Hindlimb muscle (tissue), 1 donor: Measurements from ENCODE around the gene UGT1A4. TPM values are rescaled to one million over a fixed set of nuclear protein-coding genes. Genes with fewer than 3 reads are reported as not detected.

Experiments used
- DNase-seq: peaks from one replicate; pipeline ENCODE4 v3.0.0-alpha.2; 2013
- polyA plus RNA-seq: library from polyadenylated mRNA; unstranded; fragments of 120-200 nt; gene quantifications from one replicate; pipeline ENCODE4 v1.2.1, GENCODE V29; 2013; ENCODE audit not compliant: insufficient read length

The UGT1A4 gene
- polyA plus RNA-seq, 1 donor = not detected

DNA sequence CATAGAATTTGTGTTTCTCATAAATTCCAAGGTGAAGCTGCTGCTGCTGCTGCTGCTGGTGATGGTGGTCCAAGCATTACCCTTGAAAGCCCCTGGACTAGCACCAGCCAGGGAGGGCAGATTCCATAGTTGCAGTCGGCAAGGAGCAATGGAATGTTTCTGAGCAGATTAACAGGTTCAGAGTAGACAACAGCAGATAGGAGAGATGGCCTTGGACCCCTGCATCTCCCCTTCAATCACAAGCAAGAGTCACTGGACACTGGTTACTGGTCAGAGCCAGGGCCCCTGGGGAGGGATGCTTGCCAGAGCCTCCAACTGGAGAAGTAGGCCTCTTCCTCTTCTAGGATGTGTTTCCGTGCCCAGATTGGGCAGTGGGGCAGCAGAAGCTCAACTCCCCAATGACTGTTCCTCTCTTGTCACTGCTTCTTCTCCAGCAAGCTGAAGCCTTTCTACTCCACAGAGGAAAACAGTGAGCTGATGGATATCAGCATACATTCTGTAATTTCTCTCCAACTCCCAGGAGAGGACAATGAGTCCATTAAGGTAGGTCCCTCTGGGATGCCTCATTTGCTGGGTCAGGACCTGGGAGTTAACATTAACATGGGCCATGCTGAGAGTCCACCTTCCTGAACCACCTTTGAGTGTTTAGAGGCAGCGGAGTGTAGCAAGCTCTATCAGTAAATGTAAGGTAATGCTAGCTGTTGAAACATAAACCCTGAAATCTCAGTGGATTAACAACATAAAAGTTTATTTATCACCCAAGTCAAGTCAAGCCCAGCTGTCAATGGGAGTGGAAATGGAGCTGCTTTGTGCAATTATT lies 94.9 kb downstream of the UGT1A4 start:
- DNase-seq = no peak

DNA sequence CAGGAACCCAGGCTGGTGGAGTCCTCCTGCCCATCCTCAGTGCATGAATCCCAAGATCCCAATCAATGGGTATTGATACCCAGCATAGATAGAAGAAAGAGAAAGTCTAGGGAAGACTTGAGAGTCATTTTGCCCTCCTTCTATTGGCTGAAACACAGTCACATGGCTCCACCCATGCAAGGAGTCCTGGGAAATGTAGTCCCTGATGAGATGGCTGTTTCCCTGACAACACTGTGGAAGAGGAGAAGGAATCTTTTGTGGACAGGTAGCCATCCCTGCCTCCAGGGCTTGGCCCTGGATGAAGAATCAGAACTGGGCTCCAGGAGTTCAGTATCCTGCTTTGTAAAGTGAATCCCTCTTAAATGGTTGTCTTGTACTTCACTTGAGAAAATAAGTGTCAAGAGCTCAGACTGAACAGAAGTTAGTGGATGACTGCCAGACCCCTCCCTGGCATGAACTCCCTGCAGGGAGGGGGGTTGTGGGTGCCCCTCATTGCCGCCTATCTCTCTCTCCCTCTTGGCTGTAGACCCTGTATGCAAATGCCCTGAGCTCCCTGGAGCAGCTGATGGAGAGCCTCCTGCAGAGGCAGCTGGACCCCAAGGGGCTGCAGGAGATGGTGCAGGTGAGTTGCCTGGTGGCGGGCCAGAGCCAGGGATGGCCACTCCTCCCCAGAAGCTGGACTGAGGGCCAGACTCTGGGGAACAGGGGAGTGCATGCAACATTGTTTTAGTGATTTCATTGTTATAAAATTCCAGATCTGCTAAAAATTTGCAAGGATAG lies 95.7 kb downstream of the UGT1A4 start:
- DNase-seq = no peak

- DNase-seq = no peak
Observed at GRCh38 chr2:233815861-233816260, 97.3 kb downstream of the UGT1A4 start.

DNA sequence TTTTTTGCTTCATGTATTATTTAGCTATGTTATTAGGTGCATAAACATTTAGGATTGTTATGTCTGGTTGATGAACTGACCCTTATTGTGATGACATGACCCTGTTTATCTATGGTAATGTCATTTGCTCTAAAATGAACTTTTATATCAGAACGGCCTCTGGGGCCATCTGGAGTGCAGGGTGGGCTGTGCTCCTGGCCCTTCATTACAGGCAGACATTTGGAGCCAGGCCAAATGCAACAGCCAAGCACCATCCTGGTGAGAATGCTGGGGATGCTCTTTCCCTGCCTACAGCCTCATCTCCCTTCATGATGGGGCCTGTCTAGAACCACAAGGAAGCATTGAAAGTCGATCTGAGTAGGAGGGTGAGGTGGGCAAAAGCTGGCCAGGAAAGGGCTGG lies 97.8 kb downstream of the UGT1A4 start:
- no peak for DNase-seq

DNA sequence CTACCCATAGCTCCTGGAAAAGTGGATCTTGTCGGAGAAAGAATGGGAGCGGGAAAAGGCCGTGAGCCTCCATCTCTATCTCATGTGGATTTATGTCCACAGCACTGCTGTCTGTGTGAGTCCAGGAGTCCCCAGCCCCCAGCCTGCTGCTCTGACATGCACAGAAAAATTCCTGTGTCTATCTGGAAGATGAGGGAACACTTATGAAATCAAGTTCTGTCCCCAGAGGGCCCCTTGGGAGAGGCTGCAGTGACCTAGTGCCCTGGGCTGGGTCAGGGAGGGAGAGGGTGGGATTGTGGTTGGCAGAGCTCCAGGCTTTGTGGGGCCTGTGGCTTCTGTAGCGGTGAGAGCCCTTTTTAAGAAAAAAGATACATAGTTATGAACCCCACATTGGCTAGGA lies 98.2 kb downstream of the UGT1A4 start:
- DNase-seq = no peak

DNA sequence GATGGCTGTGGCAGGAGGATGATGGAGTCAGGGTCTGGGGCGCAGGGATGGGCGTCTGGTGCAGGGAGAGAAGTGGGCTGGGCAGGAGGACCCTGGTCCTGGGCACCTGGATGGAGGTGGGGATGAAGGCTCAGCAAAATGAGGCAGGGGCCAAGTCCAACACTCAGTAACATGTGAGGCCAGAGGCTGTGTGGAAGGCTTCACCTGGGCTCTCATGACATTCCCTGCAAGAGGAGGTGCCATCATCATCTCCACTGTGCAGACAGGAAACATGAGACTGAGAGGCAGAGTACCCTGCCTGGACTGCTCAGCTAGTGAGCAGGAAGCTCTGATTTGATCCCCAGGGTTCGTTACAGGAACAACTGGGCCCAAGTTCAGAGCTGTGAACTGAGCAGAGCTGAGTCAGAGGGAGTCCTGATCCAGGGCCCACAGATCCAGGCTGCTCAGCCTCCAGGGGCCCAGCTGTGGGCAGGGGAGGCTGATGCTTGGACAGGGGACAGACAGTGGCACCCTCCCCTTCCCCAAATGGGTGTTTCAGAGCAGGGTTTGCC lies 98.9 kb downstream of the UGT1A4 start:
- no peak for DNase-seq

DNA sequence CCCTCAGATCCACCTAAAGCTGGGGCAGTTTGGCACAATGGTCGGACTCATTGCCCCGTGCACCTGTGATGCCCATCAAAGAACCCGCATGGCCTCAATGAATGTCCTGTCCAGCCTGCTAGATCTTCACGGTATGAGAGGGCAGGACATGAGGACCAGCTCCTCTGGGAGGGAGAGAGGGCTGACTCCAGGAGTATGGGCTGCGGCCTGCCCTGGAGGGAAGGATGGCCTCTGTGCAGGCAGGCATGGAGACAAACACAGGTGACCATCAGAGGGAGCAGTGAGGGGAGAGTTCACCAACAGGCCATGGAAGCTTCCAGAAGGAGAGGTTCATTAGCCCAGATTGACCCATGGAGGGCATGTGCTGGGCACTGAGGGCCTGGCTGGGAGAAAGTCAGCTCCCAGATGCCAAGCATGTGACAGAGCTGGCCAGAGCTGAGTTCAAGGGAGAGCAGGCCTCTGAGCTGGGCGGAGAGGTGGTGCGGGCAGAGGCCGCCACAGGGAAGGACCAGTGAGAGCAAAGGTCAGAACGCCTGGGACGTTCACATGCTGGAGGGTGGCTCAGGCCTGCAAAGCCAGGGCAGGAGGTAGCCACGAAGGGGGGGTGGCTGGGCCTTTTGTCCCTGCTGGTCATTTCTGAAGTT lies 99.6 kb downstream of the UGT1A4 start:
- DNase-seq = no peak

GRCh38 chr2:233818639-233819621 lies 100.4 kb downstream of the UGT1A4 start:
- no peak for DNase-seq

DNA sequence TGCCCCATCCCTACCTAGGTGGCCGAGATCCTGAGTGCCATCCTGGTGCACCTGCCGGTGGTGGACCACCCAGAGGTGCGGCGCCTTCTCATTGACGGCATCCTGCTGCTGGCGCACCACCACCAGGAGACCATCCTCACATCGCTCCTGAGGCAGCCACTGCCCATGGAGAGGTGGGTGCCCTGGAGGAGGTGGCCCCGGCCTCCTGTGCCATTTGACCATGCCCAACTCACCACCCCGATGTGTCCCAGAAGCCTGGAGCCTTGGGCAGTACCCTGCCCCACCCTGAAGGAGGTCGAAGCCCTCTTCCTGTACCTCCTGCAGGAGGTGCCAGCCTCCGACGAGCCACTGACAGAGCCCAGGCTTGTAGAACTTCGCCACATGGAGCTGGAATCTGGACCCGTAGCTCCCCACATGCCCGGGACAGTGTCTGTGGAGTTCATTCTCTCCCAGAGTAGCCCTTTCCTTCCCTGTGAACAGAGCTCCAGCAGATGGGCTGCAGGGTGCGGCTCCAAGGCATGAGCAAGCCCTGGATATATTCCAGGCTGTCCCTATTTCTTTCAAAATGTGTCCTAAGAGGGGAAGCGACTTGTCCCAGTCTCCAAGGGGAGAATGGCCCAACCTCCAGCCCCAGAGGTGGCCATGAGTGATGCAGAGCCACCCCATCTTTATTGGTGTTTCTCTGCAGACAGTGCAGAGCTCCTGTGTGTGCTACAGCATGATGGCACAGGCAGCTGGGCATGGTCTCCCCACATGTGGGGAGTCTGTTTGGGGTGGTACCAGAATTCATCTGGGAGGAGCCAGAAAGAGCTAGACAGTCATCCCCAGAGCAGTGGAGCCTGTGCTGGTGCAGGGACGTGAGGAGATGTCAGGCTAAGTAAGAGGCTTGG lies 101.6 kb downstream of the UGT1A4 start:
- no peak for DNase-seq

DNA sequence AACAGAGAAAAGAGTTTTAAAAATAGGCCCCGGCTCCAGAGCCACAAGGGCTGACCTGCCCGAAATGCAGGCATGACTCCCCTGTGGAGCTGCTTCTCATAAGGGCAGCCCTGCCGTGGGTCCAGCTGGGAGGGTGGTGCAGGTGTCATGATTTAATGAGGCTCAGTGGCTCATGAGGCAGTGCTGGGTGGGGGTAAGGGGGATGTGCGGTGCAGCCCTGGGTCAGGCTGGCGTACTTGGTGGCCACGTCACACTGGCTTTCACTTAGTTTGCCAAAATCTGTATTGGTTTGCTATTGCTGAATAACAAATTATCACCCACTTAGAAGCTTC lies 102.2 kb downstream of the UGT1A4 start:
- no peak for DNase-seq

- no peak for DNase-seq
Observed at GRCh38 chr2:233821196-233821595, 102.7 kb downstream of the UGT1A4 start.

DNA sequence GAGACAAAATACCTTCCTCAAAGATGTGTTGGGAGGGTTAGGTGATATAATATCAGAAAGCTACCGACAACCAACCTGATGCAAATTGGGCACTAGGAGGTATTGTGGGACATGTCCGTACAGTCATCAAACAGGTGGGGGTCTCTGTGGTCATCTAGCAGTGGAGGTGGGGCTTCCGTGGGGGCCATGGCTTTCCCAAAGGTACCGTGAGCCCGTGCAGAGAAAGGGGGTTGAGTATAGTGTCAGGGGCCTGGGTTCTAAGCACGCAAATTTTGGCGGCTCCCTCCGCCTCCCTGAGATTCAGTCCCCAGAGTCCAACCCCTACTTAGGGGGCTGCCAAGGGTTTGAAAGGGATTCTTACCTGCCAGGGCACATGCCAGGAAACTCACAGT lies 103.2 kb downstream of the UGT1A4 start:
- DNase-seq = no peak

- no peak for DNase-seq
Observed at GRCh38 chr2:233822101-233822771, 103.7 kb downstream of the UGT1A4 start.

Other genes starting within 250 kb of the UGT1A4 start
- gene USP40, start 152.0 kb upstream of the UGT1A4 start, polyA plus RNA-seq = 26.7 TPM
- not detected for gene UGT1A8, start 101.1 kb upstream of the UGT1A4 start, polyA plus RNA-seq
- gene UGT1A10, start 82.3 kb upstream of the UGT1A4 start, polyA plus RNA-seq = not detected
- gene UGT1A9, start 46.8 kb upstream of the UGT1A4 start, polyA plus RNA-seq = not detected
- gene UGT1A7, start 36.8 kb upstream of the UGT1A4 start, polyA plus RNA-seq = not detected
- gene UGT1A6, start 25.8 kb upstream of the UGT1A4 start, polyA plus RNA-seq = not detected
- not detected for gene UGT1A5, start 5.8 kb upstream of the UGT1A4 start, polyA plus RNA-seq
- not detected for gene UGT1A3, start 10.3 kb downstream of the UGT1A4 start, polyA plus RNA-seq
- gene UGT1A1, start 41.5 kb downstream of the UGT1A4 start, polyA plus RNA-seq = not detected
- not detected for gene MROH2A, start 59.6 kb downstream of the UGT1A4 start, polyA plus RNA-seq
- gene HJURP, start 135.8 kb downstream of the UGT1A4 start, polyA plus RNA-seq = 7.5 TPM
- 0.17 TPM for gene TRPM8, start 198.6 kb downstream of the UGT1A4 start, polyA plus RNA-seq